ENCODE results near the gene CLEC4C. TPM values are rescaled to one million over a fixed set of nuclear protein-coding genes. Genes with fewer than 3 reads are reported as not detected.
A peak's percentile ranks its signal among the peaks of the same experiment; 100 is the strongest.

Gene CLEC4C
- total RNA-seq, 1 donor from 2014 or later: not detected

GRCh38 chr12:7693793-7694192 lies 53.4 kb downstream of the CLEC4C start:
- H3K27ac ChIP-seq: no peak overlapping the region
- H3K27me3 ChIP-seq: no peaks in the 10 kb centered on the region
- DNase-seq (ENCODE audit: low spot score): no peak
- H3K4me1 ChIP-seq: no peaks in the 10 kb centered on the region
- no peaks in the 10 kb centered on the region for H3F3A ChIP-seq (ENCODE audit: low read depth)
- H4K20me1 ChIP-seq (ENCODE audit: low read depth): no peaks in the 10 kb centered on the region
- TF ChIP-seq CTCF (IDR thresholded peaks at IDR 0.05) (no peak), EZH2 (IDR thresholded peaks at IDR 0.05) (no peak), EZH2phosphoT487 (IDR thresholded peaks at IDR 0.05) (no peak)
- H2AFZ ChIP-seq (replicated peaks): peak overlapping the region; percentile 42
- Mint-ChIP-seq H3K4me1 (no peaks in the 10 kb centered on the region), H3K36me3 (no peaks in the 10 kb centered on the region), H3K9me3 (no peaks in the 10 kb centered on the region), H3K27ac (peak overlapping the region; percentile 18), H3K4me3 (no peak overlapping the region), H3K27me3 (ENCODE audit: insufficient read depth, low read depth) (peaks cover 3% of the 10 kb centered on the region)
- H3K9ac ChIP-seq: no peak overlapping the region
- H3K9me3 ChIP-seq (ENCODE audit: low read depth): no peaks in the 10 kb centered on the region
- H3K36me3 ChIP-seq: no peaks in the 10 kb centered on the region
- H3K4me2 ChIP-seq: no peak overlapping the region
- no peak overlapping the region for H3K4me3 ChIP-seq
- no peaks in the 10 kb centered on the region for H3K79me2 ChIP-seq (ENCODE audit: low read depth)

DNA sequence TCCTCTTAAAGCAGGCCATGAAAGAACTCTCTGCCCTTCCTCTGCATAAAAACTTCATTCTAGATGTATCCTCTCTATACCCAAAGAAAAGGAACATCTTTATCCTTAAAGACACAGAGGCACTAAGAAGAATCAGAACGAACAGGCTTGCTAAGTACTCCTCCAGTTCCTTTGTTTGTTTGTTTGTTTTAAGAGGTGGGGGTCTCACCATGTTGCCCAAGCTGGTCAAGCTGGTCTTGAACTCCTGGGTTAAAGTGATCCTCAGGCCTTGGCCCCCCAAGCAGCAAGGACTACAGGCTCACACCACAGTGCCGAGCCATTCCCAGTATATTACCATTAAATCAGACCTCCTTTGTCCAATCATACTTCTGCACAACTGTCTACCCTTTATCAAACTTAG lies 65.6 kb downstream of the CLEC4C start:
- no peak overlapping the region for H3K4me2 ChIP-seq
- Mint-ChIP-seq H3K9me3 (no peaks in the 10 kb centered on the region), H3K27ac (no peak overlapping the region), H3K27me3 (ENCODE audit: insufficient read depth, low read depth) (peaks cover 2% of the 10 kb centered on the region), H3K4me1 (peaks cover 3% of the 10 kb centered on the region), H3K4me3 (no peak overlapping the region), H3K36me3 (no peaks in the 10 kb centered on the region)
- H3K4me3 ChIP-seq: no peak overlapping the region
- H4K20me1 ChIP-seq (ENCODE audit: low read depth): no peaks in the 10 kb centered on the region
- H3K27ac ChIP-seq: no peak overlapping the region
- no peak overlapping the region for H3K9ac ChIP-seq
- no peaks in the 10 kb centered on the region for H3K36me3 ChIP-seq
- TF ChIP-seq EZH2 (IDR thresholded peaks at IDR 0.05): no peak
- no peak for TF ChIP-seq EZH2phosphoT487 (IDR thresholded peaks at IDR 0.05)
- no peak for TF ChIP-seq CTCF (IDR thresholded peaks at IDR 0.05)
- H3K79me2 ChIP-seq (ENCODE audit: low read depth): no peaks in the 10 kb centered on the region
- no peaks in the 10 kb centered on the region for H3K27me3 ChIP-seq
- H3F3A ChIP-seq (ENCODE audit: low read depth): no peaks in the 10 kb centered on the region
- no peak for DNase-seq (ENCODE audit: low spot score)
- no peak overlapping the region for H2AFZ ChIP-seq (replicated peaks)
- H3K4me1 ChIP-seq: no peaks in the 10 kb centered on the region
- no peaks in the 10 kb centered on the region for H3K9me3 ChIP-seq (ENCODE audit: low read depth)

Small RNA genes lying within 50 kb of the gene (small RNA-seq; reads per million reads assigned to genes)
- not detected for gene RF00019

Other genes starting within 250 kb of the CLEC4C start
- not detected in 2 replicates for gene CD163, start 243.6 kb downstream of the CLEC4C start, total RNA-seq (ENCODE audit: low replicate concordance)
- not detected in 2 replicates for gene APOBEC1, start 81.5 kb downstream of the CLEC4C start, total RNA-seq (ENCODE audit: low replicate concordance)
- not detected in 2 replicates for gene GDF3, start 51.6 kb downstream of the CLEC4C start, total RNA-seq (ENCODE audit: low replicate concordance)
- 0.13 and 0.25 TPM in 2 replicates for gene DPPA3, start 35.9 kb downstream of the CLEC4C start, total RNA-seq (ENCODE audit: low replicate concordance)
- gene NANOGNB, start 17.8 kb upstream of the CLEC4C start, total RNA-seq (ENCODE audit: low replicate concordance): not detected in 2 replicates
- gene NANOG, start 42.0 kb upstream of the CLEC4C start, total RNA-seq (ENCODE audit: low replicate concordance): not detected in 2 replicates
- gene SLC2A14, start 125.5 kb upstream of the CLEC4C start, total RNA-seq (ENCODE audit: low replicate concordance): 0.46 and 0.49 TPM in 2 replicates
- gene SLC2A3, start 188.8 kb upstream of the CLEC4C start, total RNA-seq (ENCODE audit: low replicate concordance): 462 and 548 TPM in 2 replicates

Data from neural progenitor cell (in vitro differentiated cells).